Stimulated activated CD8-positive, alpha-beta memory T cell treated with anti-CD3 and anti-CD28 coated beads, Interleukin-4, amount 100 ng/mL, for 1 hour (primary cell): ENCODE data around the gene PDLIM3.
"Not testable (repeated sequence)": the region's sequence is repeated elsewhere in the genome, so short reads cannot be mapped to it uniquely, and the experiment has no call there.

Source experiments
- DNase-seq, 2 donors: peaks; one replicate each; pipeline ENCODE4 v3.0.0-alpha.2; 2020; ENCODE audit warnings: low read depth in 2 of 2, low spot score in 1 of 2

The PDLIM3 gene

GRCh38 chr4:185554365-185555126 is 19.2 kb upstream of the PDLIM3 start:
- no peak for DNase-seq

GRCh38 chr4:185552254-185552653 is 16.9 kb upstream of the PDLIM3 start:
- DNase-seq, result no peak

- DNase-seq, result no peak
Observed at GRCh38 chr4:185550933-185551332, 15.6 kb upstream of the PDLIM3 start.

- DNase-seq, result no peak
Observed at GRCh38 chr4:185549095-185549639, 13.9 kb upstream of the PDLIM3 start.

- no peak for DNase-seq
Observed at GRCh38 chr4:185548587-185548986, 13.3 kb upstream of the PDLIM3 start.

GRCh38 chr4:185546335-185546734 is 11.0 kb upstream of the PDLIM3 start:
- no peak for DNase-seq

GRCh38 chr4:185542626-185543315 is 7.5 kb upstream of the PDLIM3 start:
- DNase-seq, result no peak

GRCh38 chr4:185541251-185541727 is 6.0 kb upstream of the PDLIM3 start:
- no peak for DNase-seq

GRCh38 chr4:185540487-185541120 is 5.3 kb upstream of the PDLIM3 start:
- no peak for DNase-seq

- DNase-seq, result no peak
Observed at GRCh38 chr4:185540040-185540439, 4.7 kb upstream of the PDLIM3 start.

GRCh38 chr4:185538806-185539205 is 3.5 kb upstream of the PDLIM3 start:
- DNase-seq, result no peak

- no peak for DNase-seq
Observed at GRCh38 chr4:185536411-185536709, 1.1 kb upstream of the PDLIM3 start.

- no peak for DNase-seq
Observed at GRCh38 chr4:185535612-185536410, 504 bp upstream of the PDLIM3 start.

GRCh38 chr4:185534511-185534865 is 819 bp downstream of the PDLIM3 start:
- DNase-seq, result no peak

GRCh38 chr4:185532795-185533324 is 2.4 kb downstream of the PDLIM3 start:
- no peak for DNase-seq

GRCh38 chr4:185532293-185532692 is 3.0 kb downstream of the PDLIM3 start:
- DNase-seq, result no peak

- DNase-seq, result not testable (repeated sequence)
Observed at GRCh38 chr4:185531654-185532053, 3.7 kb downstream of the PDLIM3 start.

GRCh38 chr4:185529413-185529812 is 5.9 kb downstream of the PDLIM3 start:
- no peak for DNase-seq

- no peak for DNase-seq
Observed at GRCh38 chr4:185524888-185525863, 10.1 kb downstream of the PDLIM3 start.

- no peak for DNase-seq
Observed at GRCh38 chr4:185523862-185524261, 11.4 kb downstream of the PDLIM3 start.
